Measurements from ENCODE around the gene ITPR2. TPM values are rescaled to one million over a fixed set of nuclear protein-coding genes. Genes with fewer than 3 reads are reported as not detected.

Gene ITPR2
- total and polyA plus RNA-seq, 4 donors, result 11.7 to 93.3 (median 35.4) TPM

GRCh38 chr12:26327975-26328644 lies 504.9 kb downstream of the ITPR2 start:
- no peak for DNase-seq (ENCODE audit: low spot score)
- H3K9ac ChIP-seq (ENCODE audit: low read depth in 1 of 2, low read length in 2 of 2), result no peak overlapping the region
- TF ChIP-seq REST (IDR thresholded peaks at IDR 0.05), result no peak
- no peak for TF ChIP-seq ATF3 (IDR thresholded peaks at IDR 0.05)
- no peak for TF ChIP-seq JUND (IDR thresholded peaks at IDR 0.05)
- no peak for TF ChIP-seq SP1 (IDR thresholded peaks at IDR 0.05)
- TF ChIP-seq YY1 (IDR thresholded peaks at IDR 0.05), result no peak
- no peak for TF ChIP-seq CTCF (IDR thresholded peaks at IDR 0.05; ENCODE audit: low read depth, low read length, missing input control)
- TF ChIP-seq FOXA1 (IDR thresholded peaks at IDR 0.05), result no peak
- no peaks in the 10 kb centered on the region for H3K9me3 ChIP-seq (ENCODE audit: control insufficient read depth in 4 of 4, low read length in 3 of 4)
- no peak overlapping the region for H3K27ac ChIP-seq (ENCODE audit: low read depth in 1 of 2, low read length in 2 of 2)
- no peaks in the 10 kb centered on the region for H3K4me1 ChIP-seq (ENCODE audit: control insufficient read depth in 4 of 4, insufficient read depth in 4 of 4, low read length in 3 of 4)
- no peaks in the 10 kb centered on the region for H3K27me3 ChIP-seq (ENCODE audit: control insufficient read depth in 4 of 4, insufficient read depth in 4 of 4, low read length in 3 of 4)
- whole genome bisulfite sequencing, result 70% methylated on average over 4 of the region's 4 CpGs
- H3K4me3 ChIP-seq (ENCODE audit: low read depth in 1 of 3, low read length in 3 of 3), result no peak overlapping the region
- no peaks in the 10 kb centered on the region for H3K36me3 ChIP-seq (ENCODE audit: control insufficient read depth in 4 of 4, insufficient read depth in 3 of 4, low read depth in 1 of 4, low read length in 3 of 4)

- H3K9ac ChIP-seq (ENCODE audit: low read depth in 1 of 2, low read length in 2 of 2), result no peak overlapping the region
- no peak overlapping the region for H3K4me3 ChIP-seq (ENCODE audit: low read depth in 1 of 3, low read length in 3 of 3)
- no peak overlapping the region for H3K27ac ChIP-seq (ENCODE audit: low read depth in 1 of 2, low read length in 2 of 2)
- peaks cover 0 to under 1% (median 0%) of the 10 kb centered on the region in 4 donors for H3K9me3 ChIP-seq (ENCODE audit: control insufficient read depth in 4 of 4, low read length in 3 of 4)
- DNase-seq (ENCODE audit: low spot score), result no peak
- no peaks in the 10 kb centered on the region for H3K36me3 ChIP-seq (ENCODE audit: control insufficient read depth in 4 of 4, insufficient read depth in 3 of 4, low read depth in 1 of 4, low read length in 3 of 4)
- TF ChIP-seq TAF1 (conservative IDR thresholded peaks at IDR 0.05), result no peak
- no peak for TF ChIP-seq FOXA2 (IDR thresholded peaks at IDR 0.05)
- H3K4me1 ChIP-seq (ENCODE audit: control insufficient read depth in 4 of 4, insufficient read depth in 4 of 4, low read length in 3 of 4), result no peaks in the 10 kb centered on the region
- no peaks in the 10 kb centered on the region for H3K27me3 ChIP-seq (ENCODE audit: control insufficient read depth in 4 of 4, insufficient read depth in 4 of 4, low read length in 3 of 4)
- 93% methylated on average over 2 of the region's 2 CpGs for WGBS
Measured at GRCh38 chr12:26323673-26324072, 509.3 kb downstream of the ITPR2 start.

- H3K27ac ChIP-seq (ENCODE audit: low read depth in 1 of 2, low read length in 2 of 2), result no peak overlapping the region
- H3K36me3 ChIP-seq (ENCODE audit: control insufficient read depth in 4 of 4, insufficient read depth in 3 of 4, low read depth in 1 of 4, low read length in 3 of 4), result no peaks in the 10 kb centered on the region
- peaks cover 0 to 6% (median 0%) of the 10 kb centered on the region in 4 donors for H3K9me3 ChIP-seq (ENCODE audit: control insufficient read depth in 4 of 4, low read length in 3 of 4)
- 89% methylated on average over 5 of the region's 5 CpGs for WGBS
- H3K9ac ChIP-seq (ENCODE audit: low read depth in 1 of 2, low read length in 2 of 2), result no peak overlapping the region
- no peak overlapping the region for H3K4me3 ChIP-seq (ENCODE audit: low read depth in 1 of 3, low read length in 3 of 3)
- H3K27me3 ChIP-seq (ENCODE audit: control insufficient read depth in 4 of 4, insufficient read depth in 4 of 4, low read length in 3 of 4), result no peaks in the 10 kb centered on the region
- H3K4me1 ChIP-seq (ENCODE audit: control insufficient read depth in 4 of 4, insufficient read depth in 4 of 4, low read length in 3 of 4), result no peaks in the 10 kb centered on the region
- DNase-seq (ENCODE audit: low spot score), result no peak
- no peak for TF ChIP-seq MAX (IDR thresholded peaks at IDR 0.05)
- TF ChIP-seq ATF3 (IDR thresholded peaks at IDR 0.05), result no peak
- no peak for TF ChIP-seq JUND (IDR thresholded peaks at IDR 0.05)
- no peak for TF ChIP-seq RAD21 (IDR thresholded peaks at IDR 0.05)
- no peak for TF ChIP-seq TAF1 (conservative IDR thresholded peaks at IDR 0.05)
- no peak for TF ChIP-seq YY1 (IDR thresholded peaks at IDR 0.05)
- TF ChIP-seq NR2F2 (IDR thresholded peaks at IDR 0.05), result no peak
- no peak for TF ChIP-seq EGR1 (IDR thresholded peaks at IDR 0.05; ENCODE audit: low read depth in 2 of 2)
- no peak for TF ChIP-seq REST (IDR thresholded peaks at IDR 0.05)
- TF ChIP-seq SP1 (IDR thresholded peaks at IDR 0.05), result no peak
- TF ChIP-seq RXRA (IDR thresholded peaks at IDR 0.05), result no peak
- TF ChIP-seq HNF4A (conservative IDR thresholded peaks at IDR 0.05), result no peak
Measured at GRCh38 chr12:26319511-26319910, 513.5 kb downstream of the ITPR2 start.
